Fibroblast of peridontal ligament (primary cell): Measurements from ENCODE around the gene HLA-DQA2.
"Not testable (repeated sequence)": the region's sequence is repeated elsewhere in the genome, so short reads cannot be mapped to it uniquely, and the experiment has no call there.

Experiments
- DNase-seq: peaks from one replicate; pipeline ENCODE4 v3.0.0-alpha.2; 2010; ENCODE audit errors: extremely low read depth

Gene HLA-DQA2

DNA sequence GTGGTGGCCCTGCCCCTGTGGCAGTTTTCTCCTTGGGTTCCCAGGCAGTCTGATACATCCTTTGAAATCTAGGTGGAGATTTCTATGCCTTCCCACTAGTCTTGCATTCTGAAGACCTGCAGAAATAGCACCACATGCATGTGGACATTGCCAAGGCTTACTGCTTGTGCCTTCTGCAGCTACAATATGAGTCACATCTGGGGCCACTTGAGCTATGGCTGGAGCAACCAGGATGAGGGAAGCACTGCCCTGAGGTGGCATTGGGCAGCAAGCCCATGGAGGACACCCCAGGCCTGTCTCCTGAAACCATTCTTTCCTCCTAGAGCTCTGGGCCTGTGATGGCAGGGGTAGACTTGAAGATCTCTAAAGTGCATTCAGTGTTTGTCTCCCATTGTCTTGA lies 37.8 kb downstream of the HLA-DQA2 start:
- no peak for DNase-seq

DNA sequence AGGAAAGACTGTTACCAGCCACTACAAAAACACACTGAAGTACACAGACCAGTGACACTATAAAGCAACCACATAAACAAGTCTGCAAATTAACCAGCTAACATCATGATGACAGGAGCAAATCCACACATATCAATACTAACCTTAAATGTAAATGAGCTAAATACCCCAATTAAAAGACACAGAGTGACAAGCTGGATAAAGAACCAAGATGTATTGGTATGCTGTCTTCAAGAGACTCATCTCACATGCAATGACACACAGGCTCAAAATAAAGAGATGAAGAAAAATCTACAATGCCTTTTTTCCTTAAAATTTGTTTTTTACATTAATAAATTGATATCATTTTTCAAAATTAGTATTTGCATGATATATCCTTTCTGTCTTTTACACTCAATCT lies 41.7 kb downstream of the HLA-DQA2 start:
- not testable (repeated sequence) for DNase-seq

DNA sequence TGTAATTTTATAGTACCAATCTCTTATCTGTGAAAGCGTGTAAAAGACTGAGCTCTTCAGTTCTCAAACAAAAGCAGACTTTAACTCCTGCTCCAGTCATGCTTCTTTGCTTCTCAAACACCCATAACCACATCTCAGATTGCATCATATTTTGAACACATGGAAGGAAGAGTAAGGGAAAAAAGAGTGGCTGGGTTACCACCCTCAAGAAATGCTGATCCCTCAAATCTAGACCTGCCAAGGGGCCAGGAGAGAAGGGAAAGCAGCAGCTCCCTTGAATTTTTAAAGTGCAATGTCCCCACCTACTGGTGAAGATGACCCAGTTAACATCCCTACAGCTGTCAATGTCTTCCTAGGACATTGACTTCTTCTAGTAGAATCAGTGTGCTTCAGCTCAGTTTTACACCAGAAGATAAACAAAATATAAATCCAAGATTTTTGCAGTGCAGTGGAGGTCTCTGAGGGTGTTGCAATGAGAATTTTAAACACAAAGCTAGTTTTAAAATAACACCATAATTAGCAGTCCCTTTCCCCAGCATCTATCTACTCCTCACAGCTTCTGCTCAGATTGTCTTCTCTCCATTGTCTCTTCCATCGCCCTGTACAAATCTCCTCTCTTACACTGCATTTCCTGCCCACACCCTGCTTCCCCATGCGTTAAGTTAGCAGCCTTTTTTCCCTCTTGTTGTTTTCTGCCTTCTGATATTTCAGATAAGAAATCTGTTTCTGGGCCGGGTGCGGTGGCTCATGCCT lies 44.8 kb downstream of the HLA-DQA2 start:
- peak; percentile 73 for DNase-seq

DNA sequence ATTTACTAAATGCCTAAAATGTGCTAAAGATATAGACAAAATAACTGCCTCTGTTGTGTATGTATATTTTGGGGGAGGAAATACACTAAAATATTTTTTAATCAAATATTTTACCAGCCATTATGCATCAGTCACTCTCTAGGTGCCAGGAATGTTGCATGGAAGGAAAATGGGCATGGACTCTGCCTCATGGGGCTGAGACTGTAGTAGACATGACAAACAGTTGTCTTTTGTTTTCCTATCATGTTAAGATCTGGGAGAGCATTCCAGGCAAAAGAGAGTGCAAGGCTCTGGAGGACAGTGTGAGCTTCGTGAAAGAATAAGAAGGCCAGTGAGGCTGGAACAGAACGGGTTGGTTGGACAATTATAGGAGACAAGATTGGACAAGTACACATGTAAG lies 49.1 kb downstream of the HLA-DQA2 start:
- no peak for DNase-seq

DNA sequence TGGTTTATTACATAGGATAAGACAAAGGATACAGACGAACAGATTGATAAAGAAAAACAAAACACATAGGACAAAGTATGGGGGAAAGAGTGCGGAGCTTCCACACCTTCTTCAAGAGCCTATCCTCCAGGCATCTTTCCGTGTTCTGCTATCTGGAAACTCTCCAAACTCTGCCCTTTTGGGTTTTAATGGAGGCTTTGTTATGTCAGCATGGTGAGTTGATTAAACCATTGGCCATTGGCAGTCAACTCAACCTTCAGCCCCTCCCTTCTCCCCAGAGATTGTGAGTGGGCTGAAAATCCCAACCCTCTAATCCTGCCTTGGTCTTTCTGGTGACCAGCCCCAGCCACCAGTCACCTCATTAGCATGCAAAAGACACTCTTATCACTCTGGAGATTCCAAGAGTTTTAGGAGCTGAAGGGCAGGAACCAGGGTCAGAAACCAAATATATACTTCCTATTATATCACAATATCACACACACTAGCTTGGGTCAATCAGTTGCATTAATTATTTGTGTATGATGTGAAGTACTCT lies 51.8 kb downstream of the HLA-DQA2 start:
- no peak for DNase-seq

DNA sequence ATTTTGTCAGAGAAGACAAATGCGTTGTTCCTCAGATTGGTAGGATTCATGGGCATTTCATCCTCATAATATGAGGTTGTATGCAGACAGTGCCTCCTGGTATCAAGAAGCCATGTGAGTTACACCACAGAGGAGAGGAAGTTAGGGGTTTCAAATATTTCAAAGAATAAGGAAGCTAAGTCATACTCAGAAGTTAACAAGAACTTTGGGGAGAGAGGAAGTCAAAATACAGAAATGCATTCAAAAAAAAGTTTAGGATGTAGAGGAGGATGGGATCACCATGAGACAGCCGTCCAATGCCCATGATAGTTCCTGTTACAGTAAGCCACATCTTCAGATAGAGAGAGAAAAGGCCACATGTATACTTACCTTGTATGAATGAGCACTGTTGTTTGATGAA lies 53.3 kb downstream of the HLA-DQA2 start:
- no peak for DNase-seq
